Epidermal melanocyte (primary cell): ENCODE data around the gene PKP4.
"Not testable (repeated sequence)": the region's sequence is repeated elsewhere in the genome, so short reads cannot be mapped to it uniquely, and the experiment has no call there.

Experiments used
- DNase-seq: peaks from one replicate; pipeline ENCODE4 v3.0.0; 2011; ENCODE audit warnings: low spot score; ENCODE audit not compliant: insufficient read length

Gene PKP4

DNA sequence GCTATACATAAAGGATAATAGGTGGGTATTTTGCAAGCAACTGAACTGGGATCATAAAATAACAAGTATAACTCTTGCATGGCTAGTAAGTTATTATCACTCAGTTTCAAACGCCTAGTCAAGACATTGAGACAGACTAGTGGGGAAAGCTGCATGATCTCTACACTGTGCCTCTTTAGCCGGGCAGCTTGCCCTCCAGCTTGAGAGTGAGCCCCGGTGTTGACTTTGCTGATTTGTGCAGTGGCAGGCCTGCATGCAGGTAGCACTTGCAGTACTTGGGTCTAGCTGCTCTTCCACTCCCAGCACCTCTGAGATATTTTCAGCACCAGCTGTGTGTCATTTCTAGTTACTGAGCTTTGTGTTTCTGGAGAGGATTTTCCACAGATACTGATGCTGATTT lies 219.5 kb downstream of the PKP4 start:
- no peak for DNase-seq

DNA sequence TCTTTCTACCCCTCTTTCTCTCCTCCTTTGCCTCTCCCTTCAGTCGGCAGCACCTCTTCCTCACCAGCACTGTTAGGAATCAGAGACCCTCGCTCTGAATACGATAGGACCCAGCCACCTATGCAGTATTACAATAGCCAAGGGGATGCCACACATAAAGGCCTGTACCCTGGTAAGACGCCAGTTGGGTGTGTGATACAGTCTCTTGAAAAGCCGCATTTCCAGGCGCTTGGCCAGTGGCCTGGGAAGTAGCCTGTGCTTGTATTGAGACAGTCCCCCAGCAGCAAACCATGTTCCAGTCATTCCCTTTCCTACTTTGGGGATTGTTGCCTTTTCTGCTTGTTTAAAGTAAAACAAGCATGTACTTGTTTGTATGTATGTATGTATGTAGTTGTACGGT lies 219.9 kb downstream of the PKP4 start:
- DNase-seq: no peak

DNA sequence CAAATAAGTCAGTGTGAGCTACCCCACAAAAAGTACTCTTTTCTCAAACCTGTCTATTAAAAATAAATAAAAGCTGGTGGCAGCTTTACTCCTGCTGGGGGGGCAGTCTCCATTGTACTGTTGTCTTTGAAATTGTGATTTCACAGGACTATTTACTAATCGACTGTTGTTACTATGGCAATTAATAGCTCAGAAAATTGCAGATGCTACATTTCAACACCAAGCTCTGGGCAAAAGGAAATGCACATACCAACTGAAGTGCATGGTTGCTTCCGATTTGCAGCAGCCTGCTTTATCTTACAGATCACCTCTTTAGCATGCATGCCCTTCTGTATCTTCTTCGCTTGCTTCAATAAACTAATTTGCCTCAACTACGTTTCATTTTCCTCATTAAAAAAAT lies 220.8 kb downstream of the PKP4 start:
- no peak for DNase-seq

DNA sequence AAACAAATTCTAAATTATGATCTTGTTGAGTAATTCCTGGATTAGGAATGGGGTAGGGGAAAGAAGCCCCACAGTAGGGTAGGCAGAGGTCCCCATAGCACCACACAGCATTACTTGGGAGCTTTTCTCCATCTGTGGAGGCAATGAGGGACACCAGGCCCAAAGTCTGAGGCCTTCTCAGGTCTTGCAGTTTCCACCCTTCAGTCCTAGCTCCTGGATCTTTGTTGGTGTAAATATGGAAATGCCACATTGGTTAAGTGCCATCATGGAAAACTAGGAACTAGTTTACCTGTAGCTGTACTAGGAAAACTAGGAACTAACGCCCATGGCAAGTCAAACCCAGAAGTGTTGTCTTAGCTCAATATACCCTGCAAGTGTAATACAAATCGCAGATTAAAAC lies 225.1 kb downstream of the PKP4 start:
- DNase-seq: no peak

DNA sequence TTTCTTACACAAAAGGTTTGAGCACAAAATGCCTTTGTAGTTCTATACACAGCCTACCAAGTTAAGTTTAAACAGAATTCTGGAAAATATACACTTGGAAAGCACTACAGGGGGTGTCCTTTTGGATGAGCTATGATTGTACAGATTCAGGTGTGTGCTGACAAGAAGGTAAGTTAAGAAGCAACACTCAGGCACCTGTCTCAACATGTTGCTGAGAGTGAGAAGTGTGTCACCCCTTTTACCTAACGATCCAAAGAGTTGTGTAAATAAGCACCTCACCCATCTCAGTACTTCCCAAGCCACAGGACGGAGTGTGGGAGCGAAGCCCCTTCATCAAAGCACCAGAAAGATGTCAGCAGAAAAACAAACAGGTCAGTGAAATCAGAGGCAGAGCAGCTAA lies 228.9 kb downstream of the PKP4 start:
- DNase-seq: no peak

DNA sequence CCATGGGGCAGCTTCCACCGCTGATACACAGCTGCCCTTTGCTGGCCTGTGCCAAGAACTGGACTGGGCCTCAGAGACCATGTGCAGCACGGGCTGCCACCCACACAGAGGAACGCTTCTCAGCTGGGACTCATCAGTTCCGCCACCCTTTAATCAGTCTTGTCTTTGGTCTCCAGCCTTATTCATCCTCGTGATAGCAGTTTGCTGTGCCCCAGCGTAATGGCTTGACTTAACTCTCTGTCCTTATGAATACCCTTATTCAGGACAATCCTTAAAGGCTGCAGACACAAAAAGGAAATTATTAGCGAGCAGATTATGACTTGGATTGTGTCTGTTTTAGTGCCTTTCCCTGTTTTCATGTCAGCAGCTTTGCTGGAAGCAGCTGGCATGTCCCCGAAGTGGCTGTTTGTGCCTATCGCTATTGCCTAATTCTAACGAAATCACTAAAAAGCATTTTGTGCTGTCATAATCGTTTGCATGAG lies 229.5 kb downstream of the PKP4 start:
- DNase-seq: peak; percentile 86

DNA sequence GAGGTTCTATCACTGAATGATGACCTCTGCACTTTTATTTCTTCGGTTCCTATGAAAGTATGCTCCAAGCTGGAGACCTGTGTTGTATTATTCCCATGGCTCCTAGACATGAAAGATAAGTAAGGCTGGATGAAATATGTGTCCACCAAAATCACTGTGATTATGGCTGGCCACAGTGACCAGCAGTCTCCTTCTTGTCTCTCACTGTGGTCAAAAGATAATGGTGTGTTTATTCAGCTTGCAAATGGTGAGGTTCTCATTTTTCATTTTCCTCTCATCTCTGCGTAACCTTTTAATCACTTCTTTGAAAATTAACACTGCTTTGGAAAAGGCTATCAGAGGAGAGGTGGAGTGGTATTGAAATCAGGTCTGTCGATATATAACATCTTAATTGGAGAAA lies 230.6 kb downstream of the PKP4 start:
- no peak for DNase-seq

DNA sequence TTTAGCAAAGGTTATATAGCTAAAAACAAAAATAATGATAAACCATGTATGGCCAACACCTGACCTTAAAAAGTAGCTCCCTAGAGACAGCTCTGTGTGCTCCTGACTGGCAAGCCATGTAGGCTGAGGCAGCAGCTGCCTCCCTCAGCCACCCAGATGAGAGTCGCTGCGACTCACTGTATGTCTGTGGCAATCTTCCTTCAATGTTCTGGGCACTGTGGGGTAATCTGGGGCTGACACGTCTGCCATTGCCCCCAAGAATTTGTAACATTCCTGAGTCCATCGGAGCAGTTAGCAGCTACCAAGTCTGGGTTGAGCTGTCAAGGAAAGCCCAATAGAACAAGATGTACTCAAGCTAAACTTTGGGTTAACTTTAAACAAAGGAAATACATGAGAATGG lies 232.0 kb downstream of the PKP4 start:
- no peak for DNase-seq

DNA sequence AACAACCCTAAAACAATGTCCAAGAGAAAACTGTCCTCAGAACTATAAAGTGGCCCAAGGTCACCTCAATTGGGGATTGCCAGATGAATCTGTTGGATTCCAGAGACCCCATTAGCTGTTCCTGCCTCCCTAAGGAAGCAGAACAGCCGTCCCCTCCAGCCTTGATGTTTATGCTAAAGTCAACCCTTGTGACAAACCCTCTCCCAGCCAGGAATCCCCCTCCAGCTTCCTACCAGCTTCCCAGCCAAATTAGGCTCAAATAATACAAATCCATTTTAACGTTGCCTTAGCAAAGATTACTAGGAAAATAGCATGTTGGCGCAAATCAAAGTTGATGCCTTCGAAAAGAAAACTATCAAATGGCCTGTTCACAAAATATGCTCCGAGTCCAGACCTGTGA lies 232.6 kb downstream of the PKP4 start:
- DNase-seq: no peak

DNA sequence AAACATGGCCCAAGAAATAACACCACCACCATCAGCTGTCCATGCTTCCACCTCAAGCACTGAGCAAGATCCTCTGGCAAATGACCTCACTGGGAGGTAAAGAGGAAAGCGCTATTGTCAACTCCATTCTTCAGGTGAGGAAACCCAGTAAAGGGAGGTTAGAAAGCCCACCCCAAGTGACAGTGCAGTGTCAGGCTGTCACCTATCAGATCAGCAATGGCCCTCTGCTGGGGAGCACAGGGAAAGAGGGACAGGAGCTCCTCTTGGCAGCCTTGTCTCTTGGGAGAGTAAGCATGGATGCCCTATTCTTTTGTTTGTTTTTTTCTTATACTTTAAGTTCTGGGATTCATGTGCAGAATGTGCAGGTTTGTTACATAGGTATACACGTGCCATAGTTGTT lies 234.1 kb downstream of the PKP4 start:
- no peak for DNase-seq

DNA sequence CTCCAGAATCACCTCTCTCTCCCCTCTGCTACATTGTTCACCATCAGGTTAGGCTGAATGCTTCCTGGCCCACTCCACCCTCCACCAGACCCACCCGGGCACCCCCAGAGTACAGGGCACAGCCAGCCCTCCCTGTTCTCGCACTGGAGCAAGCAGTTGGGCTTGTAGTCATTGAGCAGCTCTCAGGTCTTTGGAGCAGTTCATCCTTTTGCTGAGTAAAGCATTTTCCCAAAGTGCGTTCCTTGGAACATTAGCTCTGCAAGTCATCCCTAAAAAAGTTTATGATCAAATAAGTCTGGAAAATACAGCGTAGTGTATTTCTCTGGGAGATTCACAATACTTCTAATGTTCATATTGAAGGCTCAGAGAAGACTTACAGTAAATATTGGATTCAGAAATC lies 234.9 kb downstream of the PKP4 start:
- no peak for DNase-seq

DNA sequence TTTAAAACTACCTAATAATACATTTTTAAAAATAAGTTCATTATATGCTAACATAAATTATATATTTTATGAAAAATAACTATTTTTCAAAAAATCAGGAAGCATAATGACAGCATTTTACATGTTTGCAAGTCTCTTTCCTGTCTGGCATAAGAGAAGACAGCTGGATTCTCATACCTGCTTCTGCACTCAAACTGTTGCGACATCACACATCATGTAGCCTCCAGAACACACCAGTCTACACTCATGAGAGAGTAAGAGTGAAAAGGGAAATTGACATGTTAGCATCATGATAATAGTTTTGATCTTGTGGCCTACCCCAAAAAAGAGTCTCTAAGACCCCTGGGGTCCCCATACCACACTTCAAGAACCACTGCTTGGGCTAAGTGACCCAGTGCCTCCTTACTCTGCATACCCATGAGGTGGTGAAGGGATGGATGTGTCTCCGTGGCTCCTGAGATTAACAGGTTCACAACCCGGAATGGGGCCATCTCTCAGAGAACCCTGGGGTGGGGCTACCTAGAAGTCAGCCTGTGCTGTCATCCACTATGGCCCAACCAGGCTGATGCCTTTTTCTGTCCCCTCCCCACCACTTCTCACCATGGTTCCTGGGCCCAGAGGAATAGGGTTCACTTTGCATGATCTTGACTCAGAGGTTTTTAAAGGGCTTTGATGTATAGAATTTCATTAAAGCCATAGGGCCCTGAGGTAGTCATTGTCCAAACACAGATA lies 235.8 kb downstream of the PKP4 start:
- DNase-seq: no peak

DNA sequence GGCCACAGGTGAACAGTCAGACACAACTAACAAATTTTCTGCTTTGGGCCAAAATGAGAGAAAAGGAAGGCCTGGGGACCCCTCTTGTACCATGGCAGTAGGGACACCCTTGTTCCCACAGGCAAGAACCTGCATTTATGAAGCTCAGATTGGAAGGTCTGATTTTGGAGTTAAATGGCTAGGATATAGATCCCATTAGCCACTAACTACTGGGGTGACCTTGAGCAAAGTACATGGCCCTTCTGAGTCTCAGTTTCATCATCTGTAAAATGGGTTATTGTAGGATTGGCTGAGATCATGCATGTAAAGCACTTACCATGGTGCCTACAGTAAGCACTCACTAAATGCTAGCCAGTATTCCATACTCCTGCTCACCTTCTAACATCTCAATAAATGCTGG lies 236.7 kb downstream of the PKP4 start:
- DNase-seq: no peak

DNA sequence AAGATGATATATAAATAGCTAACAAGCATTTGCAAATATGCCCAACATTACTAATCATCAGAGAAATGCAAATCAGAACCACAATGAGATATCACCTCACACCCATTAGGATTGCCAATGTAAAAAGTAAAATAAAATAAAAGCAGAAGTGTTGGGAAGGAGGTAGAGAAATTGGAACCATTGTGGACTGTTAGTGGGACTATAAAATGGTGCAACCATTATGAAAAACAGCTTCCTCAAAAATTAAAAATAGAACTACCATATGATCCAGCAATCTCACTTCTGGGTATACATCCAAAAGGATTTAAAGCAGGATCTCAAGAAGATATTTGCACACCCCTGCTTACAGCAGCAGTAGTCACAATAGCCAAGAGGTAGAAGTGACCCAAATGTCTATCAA lies 238.6 kb downstream of the PKP4 start:
- DNase-seq: no peak

DNA sequence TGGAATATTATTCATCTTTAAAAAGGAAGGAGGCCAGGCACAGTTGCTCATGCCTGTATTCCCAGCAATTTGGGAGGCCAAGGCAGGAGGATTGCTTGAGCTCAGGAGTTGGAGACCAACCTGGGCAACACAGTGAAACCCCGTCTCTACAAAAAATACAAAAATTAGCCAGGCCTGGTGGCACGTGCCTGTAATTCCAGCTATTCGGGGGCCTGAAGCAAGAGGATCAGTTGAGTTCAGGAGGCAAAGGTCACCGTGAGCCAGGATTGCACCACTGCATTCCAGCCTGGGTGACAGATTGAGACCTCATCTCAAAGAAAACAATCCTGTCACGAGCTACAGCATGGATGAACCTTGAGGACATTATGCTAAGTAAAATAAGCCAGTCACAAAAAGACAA lies 239.0 kb downstream of the PKP4 start:
- not testable (repeated sequence) for DNase-seq

DNA sequence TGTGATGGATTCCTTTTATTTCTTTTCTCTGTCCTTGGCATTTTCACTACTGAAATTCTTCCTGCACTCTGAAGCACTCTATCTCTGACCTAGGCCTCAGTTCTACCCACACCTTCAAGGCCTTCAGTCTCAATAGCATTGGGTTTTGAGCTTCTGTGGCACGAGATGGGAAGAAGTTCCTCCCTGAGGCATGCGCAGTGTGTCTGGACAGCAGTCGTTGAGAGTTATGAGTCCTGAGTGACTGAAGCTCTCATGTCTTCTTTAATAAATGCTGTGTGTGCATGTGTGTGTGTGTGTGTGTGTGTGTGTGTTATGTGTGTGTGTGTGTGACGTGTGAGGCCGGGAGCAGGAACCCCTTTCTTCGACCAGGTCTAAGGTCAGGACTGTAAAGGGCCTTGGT lies 242.6 kb downstream of the PKP4 start:
- DNase-seq: no peak

DNA sequence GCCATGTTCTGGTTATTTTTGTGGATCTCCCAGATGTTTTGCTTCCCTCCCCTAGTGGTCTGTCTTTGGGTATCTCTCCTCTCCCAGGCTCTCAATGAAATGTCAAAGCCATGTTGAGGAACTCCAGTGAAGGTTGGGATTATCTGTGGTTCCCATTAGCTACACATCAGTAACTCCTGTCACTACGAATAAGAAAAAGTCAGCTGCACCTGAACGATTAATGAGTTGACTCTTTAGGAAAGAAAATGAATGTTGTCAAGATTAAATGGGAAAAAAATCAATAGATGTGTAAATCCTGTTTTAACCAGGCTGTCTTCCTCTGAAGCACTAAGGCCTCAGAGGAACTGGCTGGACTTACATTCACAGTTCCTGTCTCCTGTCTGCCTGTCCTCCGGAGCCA lies 244.3 kb downstream of the PKP4 start:
- DNase-seq: no peak

DNA sequence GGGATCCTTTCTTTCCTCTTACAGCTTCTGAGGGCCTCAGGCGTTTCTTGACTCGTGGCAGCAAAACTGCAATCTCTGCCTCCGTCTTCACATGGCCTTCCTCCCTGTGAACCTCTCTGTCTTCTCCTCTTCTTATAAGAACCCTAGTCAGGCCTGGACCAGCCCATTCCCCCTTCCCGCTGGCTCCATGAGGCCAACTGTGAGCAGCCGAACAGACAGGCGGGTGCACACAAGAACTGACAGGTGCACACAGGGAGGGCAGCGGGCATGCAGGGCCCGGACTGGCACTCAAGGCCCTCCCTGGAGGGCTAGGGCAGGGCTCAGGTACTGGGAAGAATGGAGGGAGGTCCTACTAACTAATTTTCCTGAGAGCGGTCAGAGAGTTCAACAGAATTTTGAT lies 246.0 kb downstream of the PKP4 start:
- no peak for DNase-seq

DNA sequence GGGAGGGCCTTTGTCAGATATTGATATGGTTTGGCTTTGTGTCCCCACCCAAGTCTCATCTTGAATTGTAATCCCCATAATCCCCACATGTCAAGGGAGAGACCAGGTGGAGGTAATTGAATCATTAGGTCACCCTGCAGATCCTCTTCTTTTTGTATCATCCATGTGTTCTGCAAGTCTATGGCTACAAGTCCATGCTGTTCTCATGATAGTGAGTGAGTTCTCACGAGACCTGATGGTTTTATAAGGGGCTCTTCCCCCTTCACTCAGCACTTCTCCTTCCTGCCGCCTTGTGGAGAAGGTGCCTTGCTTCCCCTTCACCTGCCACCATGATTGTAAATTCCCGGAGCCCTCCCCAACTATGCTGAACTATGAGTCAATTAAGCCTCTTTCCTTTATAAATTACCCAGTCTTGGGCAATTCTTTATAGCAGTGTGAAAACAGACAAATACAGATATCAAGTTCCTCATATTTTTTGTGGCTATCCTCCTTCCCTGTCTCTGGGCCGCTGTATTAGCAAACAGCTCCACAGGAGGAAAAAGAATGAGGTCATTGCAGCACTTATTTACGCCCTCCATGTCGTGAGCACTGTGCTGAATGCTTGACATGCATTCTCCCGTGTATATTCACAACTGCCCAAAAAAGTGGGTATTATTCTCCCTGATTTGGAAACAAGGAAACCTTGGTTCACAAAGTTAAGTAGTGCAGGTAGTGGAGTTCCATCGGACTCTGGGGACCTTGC lies 248.1 kb downstream of the PKP4 start:
- not testable (repeated sequence) for DNase-seq

DNA sequence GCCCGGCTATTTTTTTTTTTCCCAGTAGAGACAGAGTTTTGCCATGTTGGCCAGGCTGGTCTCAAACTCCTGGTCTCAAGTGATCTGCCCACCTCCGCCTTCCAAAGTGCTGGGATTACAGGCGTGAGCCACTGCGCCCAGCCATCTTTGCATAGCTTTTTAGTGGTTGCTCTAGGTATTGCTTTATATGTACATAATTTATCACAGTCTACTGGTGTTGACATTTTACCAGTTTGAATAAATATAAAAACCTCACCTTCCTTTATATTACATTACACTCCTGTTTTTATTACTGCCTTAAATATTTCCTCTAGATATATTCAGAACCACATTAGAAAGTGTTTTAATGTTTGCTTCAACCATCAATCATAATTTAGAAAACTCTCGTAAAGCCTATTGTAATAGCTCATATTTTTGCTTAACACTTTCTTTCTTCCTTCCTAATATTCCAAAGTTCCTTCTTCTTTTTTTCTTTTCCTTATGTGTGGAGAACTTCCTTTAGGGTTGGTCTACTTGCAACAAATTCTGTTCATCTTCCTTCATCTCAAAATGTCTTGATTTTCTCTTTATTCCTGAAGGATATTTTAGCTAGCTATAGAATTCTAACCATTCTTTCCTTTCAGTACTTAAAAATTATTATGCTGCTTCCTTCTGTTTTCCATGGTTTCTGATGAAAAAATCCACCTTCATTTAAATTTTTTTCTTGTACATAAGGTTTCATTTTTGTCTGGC lies 256.2 kb downstream of the PKP4 start:
- DNase-seq: no peak

DNA sequence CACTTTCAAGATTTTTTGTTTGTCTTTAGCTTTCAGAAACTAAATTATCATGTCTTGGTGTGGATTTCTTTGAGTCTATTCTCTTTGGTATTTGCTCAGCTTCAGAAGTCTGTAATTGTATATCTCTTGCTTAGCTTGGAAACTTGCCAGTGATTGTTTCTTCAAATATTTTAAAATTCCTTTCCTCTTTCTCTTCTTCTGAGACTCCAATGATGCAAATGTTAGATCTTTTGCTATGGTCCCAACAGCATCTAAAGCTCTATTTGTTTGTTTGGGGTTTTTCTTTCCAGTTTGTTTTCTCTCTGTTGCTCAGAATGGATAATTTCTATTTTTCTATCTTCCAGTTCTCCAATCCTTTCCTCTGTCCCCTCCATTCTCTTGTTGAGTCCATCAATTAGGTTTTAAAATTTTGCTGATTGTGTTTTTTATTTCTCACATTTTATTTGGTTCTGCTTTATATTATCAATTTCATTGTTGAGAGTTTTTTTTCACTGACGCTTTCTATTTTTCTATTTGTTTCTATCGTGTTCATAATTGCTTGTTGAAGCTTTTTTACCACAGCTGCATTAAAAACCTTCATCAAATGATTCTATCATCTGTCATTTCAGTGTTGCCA lies 256.9 kb downstream of the PKP4 start:
- DNase-seq: no peak

DNA sequence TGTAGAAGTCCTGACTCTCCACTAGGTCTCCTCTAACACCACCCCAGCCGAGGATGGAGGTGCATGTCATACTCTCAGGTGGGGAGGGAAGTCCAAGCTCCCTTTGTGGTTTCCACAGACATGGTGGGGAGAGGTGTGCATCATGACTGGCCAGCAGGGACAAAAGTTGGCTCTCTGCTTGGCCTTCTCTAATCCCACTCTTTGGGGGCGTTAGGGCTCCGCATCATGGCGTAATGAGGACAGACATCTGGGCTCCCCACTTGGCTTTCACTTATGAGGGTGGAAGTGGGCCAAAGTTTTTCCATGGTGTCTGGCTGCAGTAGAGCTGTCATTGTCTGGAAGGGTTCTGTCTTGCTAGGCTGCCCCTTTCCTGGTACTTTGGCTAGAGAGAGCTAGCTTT lies 257.7 kb downstream of the PKP4 start:
- no peak for DNase-seq
